Mucosa of stomach (tissue), 1 donor: ENCODE data around the gene IRF4.

Source experiments
- H3K27me3 ChIP-seq: one replicate; pipeline ENCODE4 v1.7.0; 2013; ENCODE audit warnings: mild to moderate bottlenecking, low read length; ENCODE audit not compliant: control insufficient read depth, insufficient read depth
- H3K36me3 ChIP-seq: one replicate; pipeline ENCODE4 v1.7.0; 2013; ENCODE audit warnings: low read length; ENCODE audit not compliant: control insufficient read depth, insufficient read depth
- H3K4me1 ChIP-seq: one replicate; pipeline ENCODE4 v1.7.0; 2013; ENCODE audit warnings: mild to moderate bottlenecking, low read length; ENCODE audit not compliant: control insufficient read depth, insufficient read depth
- H3K4me3 ChIP-seq: one replicate; pipeline ENCODE4 v1.7.0; 2013; ENCODE audit warnings: low read length
- H3K9ac ChIP-seq: one replicate; pipeline ENCODE4 v1.7.0; 2013; ENCODE audit warnings: mild to moderate bottlenecking, low read length, moderate library complexity
- H3K9me3 ChIP-seq: one replicate; pipeline ENCODE4 v1.7.0; 2013; ENCODE audit warnings: mild to moderate bottlenecking, low read length, moderate library complexity; ENCODE audit not compliant: control insufficient read depth
- donor health status: Pancreatic carcinoma.

IRF4 gene

DNA sequence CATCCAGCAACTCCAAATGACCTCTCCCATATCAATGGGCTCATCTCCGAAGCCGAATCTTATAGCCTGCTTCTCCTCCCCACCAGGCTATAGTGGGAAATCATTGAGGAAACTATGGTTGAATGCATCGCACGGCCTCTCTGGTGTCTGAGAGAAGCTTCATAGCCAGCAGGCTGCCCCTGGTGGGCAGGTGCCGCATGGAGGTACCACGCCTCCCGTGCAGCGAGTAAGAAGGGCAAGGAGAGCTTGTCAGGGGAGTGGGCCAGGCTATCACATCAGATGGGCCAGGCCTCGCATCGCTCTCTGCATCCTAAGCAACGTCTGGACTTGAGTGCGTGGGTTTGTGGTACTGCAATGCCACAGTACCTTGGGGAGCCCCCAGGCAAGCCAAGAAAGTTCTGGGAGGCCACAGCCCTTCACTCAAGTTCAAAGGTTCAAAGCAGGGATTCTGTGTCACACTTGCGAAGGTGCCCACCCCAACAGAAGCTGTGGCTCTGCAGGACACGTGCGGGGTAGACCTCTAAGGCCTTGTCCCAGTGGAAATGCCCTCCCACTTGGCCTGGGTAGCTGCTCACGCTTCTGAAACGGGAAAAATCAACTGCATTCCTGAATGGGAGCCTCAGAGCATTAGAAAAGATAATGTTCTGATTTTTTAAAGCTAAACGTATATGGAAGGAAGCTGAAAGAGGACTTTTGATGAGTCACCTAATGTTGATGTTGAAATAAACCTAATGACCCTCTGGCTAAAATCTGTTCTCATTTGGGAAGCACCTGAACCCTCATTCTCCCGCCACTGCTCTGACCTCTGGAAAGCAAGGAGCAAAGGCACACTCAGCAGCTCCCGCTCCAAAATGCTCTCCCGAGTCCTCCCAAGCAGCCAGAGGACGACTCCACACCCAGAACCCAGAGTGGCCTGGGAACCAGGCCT is 8.4 kb upstream of the IRF4 start:
- Histone ChIP-seq H3K4me3 (no peak overlapping the region), H3K4me1 (no peaks in the 10 kb centered on the region), H3K36me3 (no peaks in the 10 kb centered on the region), H3K27me3 (peaks cover 36% of the 10 kb centered on the region), H3K9me3 (no peaks in the 10 kb centered on the region), H3K9ac (no peak overlapping the region)

DNA sequence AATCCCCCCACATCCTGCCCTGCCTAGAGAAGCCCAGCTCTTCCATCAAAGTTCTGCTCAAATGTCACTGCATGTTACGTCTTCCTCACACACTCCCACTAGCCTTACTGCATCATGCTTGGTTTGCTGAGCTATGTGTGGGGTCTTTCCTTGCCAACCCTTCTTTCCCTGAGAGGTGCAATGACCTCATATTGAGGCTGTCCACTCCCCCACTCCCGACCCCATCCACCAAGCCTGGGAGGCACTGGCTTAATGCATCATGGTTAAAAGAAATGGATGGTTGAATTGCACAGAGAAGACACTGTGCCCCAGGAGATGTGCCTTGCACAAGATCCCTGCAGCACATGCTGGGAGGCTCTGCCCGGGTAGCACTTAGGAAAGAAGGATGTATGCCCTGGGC is 7.7 kb upstream of the IRF4 start:
- Histone ChIP-seq H3K9me3 (no peaks in the 10 kb centered on the region), H3K27me3 (peaks cover 42% of the 10 kb centered on the region), H3K4me3 (no peak overlapping the region), H3K4me1 (no peaks in the 10 kb centered on the region), H3K9ac (no peak overlapping the region), H3K36me3 (no peaks in the 10 kb centered on the region)

DNA sequence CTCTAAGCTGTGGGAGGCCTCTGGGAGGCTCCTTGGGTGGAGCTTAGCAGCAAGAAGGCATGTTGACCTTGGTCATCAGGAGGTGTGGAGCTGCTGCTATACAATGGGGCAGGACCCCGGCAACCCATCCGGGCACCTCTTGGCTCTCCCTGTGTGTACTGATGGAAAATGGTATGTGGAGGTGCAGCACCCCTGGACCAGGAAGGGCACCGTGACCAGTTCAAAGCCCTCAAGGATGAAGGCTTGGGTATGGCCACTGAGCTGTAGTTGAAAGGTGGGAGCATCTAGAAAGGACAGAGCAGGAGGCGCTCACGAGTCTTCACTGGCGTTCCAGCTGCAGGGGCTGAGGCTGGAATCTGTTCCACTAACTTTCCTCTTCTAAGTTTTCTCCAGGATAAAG is 6.7 kb upstream of the IRF4 start:
- no peak overlapping the region for H3K9ac ChIP-seq
- H3K27me3 ChIP-seq, result peaks cover 45% of the 10 kb centered on the region
- no peaks in the 10 kb centered on the region for H3K9me3 ChIP-seq
- no peaks in the 10 kb centered on the region for H3K4me1 ChIP-seq
- H3K4me3 ChIP-seq, result no peak overlapping the region
- no peaks in the 10 kb centered on the region for H3K36me3 ChIP-seq

DNA sequence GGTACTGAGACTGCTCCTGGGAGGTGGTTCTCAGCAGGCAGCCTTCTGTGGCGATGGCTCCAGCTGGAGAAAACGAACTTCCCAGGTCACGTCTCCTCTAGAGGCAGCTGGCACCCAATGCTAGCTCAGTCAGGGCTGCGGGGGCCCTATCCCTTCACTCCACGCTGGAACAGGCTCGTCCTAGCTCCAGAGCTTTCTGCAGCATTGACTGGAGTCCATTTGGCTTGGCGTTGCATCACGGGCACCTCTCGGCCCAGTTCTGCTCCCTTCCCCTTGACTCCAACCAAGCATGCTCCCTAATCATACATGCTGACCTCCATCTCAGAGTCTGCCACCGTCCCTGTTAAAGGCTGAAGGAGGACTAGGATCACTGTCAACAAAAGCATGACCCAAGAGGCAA is 5.9 kb upstream of the IRF4 start:
- H3K9ac ChIP-seq, result no peak overlapping the region
- H3K9me3 ChIP-seq, result no peaks in the 10 kb centered on the region

DNA sequence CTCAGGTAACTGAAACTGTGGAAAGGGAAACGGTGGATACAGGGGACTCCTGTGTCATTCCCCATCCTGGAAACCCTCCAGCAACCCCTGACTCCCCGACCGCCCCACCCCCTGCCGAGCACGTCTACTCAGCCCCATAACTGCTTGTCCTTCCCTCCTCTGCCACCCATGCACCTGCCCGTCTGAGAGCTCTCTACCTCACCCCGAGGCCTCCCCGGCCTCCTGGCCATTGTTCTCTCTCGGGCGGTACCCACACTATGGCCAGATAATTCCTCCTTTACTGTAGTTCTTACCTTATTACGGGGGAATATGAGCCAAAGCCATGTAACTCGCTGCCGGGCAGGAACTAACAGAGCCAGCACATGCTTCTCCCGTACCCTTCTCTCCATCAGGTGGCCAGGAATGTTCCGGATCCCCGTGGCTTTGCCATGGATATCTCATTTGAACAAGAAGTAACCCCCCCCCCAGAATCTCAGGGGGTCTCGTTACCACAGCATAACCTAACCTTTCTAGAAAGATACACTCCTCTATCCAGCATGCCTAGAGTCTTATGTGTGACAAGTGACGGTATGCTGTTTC is 4.8 kb upstream of the IRF4 start:
- H3K27me3 ChIP-seq, result peaks cover 56% of the 10 kb centered on the region
- no peaks in the 10 kb centered on the region for H3K9me3 ChIP-seq

More for the DNA sequence above, 5.9 kb upstream of the IRF4 start:
- H3K27me3 ChIP-seq, result peaks cover 45% of the 10 kb centered on the region
- no peak overlapping the region for H3K4me3 ChIP-seq
- no peaks in the 10 kb centered on the region for H3K4me1 ChIP-seq
- no peaks in the 10 kb centered on the region for H3K36me3 ChIP-seq

DNA sequence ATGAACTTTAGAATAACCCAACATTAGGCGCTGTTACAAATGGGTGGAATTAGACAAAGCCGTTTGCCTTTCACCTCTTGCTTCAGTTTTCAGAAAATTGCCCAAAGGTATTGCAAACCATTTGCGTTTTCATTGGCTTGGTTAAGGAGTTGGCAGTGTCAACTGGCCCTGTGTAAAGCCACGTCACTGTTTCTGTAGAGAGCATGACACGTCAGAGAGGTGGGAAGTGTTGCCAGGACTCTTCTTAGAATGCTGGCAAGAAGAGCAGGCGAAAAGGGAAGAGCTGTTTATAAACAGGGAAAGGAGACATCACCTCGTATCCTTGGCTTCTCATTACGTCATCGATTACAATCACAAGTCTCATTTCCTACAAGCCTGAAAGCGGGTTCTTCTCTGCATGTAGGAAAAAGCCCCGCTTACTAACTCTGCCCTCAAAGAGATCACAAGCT is 4.2 kb upstream of the IRF4 start:
- H3K36me3 ChIP-seq, result no peaks in the 10 kb centered on the region
- peaks cover 2% of the 10 kb centered on the region for H3K4me1 ChIP-seq
- no peaks in the 10 kb centered on the region for H3K9me3 ChIP-seq
- H3K27me3 ChIP-seq, result peaks cover 61% of the 10 kb centered on the region
- no peak overlapping the region for H3K9ac ChIP-seq
- no peak overlapping the region for H3K4me3 ChIP-seq

More for the DNA sequence above, 4.8 kb upstream of the IRF4 start:
- Histone ChIP-seq H3K36me3 (no peaks in the 10 kb centered on the region), H3K4me1 (no peaks in the 10 kb centered on the region), H3K9ac (no peak overlapping the region), H3K4me3 (no peak overlapping the region)

DNA sequence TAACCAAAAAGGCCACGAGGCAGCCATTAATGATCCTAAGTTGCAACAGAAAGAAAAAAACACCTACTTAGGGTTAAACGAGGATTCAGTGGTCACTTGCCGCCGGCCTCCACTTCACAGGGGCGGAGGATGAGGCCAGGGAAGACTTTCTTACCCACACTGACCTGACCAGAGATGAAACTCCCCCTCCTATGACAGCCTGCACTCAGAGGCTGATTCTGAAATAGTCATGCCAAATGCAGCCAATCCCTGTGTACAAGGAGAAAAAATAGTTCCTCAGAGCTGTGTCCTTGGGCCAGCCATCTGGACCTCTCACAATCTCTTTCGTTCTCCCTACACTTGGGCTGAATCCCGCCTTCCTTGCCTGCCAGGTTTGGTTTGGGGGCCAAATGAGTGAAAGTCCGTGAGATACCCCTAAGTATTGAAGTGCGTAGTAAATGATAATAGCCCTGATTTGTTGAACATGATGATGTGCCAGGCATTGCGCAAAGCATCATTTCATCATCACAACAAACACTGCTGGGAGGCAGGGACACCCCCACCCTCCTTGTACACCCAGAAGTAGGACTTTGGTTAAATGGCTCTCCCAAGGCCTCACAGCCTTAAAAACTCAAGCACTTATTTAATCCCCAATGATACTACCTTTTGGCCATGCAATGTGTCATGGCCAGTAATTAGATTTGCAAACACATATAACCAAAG is 3.2 kb upstream of the IRF4 start:
- peaks cover 66% of the 10 kb centered on the region for H3K27me3 ChIP-seq
- H3K9ac ChIP-seq, result no peak overlapping the region
- H3K9me3 ChIP-seq, result no peaks in the 10 kb centered on the region
- peaks cover 3% of the 10 kb centered on the region for H3K4me1 ChIP-seq
- no peaks in the 10 kb centered on the region for H3K36me3 ChIP-seq
- H3K4me3 ChIP-seq, result no peak overlapping the region

DNA sequence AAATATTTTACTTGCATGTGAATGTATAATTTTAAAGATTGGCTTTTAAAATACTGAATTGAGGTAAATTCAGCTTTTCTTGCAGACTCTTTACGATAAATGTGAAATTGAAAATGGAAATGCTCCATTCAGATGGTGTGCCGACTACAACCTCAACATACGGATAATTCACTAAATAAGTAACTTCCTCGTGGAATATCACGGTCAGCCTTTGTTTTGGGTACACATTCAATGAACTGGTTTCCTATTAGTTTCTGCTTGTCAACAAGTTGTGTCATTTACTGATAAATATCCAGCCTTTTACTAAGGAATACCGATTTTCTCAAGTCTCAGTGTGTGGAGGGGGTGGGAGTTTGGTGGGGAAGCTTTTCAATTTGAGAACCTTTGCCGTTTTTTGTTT is 2.4 kb upstream of the IRF4 start:
- Histone ChIP-seq H3K27me3 (peaks cover 69% of the 10 kb centered on the region), H3K36me3 (no peaks in the 10 kb centered on the region), H3K9me3 (no peaks in the 10 kb centered on the region)

DNA sequence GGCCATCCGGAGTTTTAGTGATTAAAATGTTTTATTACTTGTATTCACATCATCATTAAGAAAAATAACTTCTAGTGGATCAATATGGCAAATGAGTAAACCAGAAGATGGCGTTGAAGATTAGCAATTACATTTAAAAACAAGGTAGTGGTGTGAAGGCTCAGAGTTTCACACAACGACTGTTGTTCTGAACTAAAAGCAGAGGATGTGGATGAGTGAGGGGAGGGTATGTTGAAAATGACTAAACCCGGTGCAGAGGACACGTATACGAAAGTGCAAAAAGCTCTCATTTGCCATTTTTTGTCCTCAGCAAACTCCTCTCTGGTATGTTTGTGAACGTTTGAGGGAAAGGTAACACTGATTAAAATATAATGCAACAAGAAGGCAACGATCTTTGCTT is 1.9 kb upstream of the IRF4 start:
- peaks cover 3% of the 10 kb centered on the region for H3K4me1 ChIP-seq
- no peak overlapping the region for H3K9ac ChIP-seq
- no peak overlapping the region for H3K4me3 ChIP-seq
- H3K27me3 ChIP-seq, result peaks cover 69% of the 10 kb centered on the region
- no peaks in the 10 kb centered on the region for H3K9me3 ChIP-seq
- H3K36me3 ChIP-seq, result no peaks in the 10 kb centered on the region

More for the DNA sequence above, 2.4 kb upstream of the IRF4 start:
- Histone ChIP-seq H3K4me3 (no peak overlapping the region), H3K9ac (no peak overlapping the region), H3K4me1 (peaks cover 3% of the 10 kb centered on the region)

DNA sequence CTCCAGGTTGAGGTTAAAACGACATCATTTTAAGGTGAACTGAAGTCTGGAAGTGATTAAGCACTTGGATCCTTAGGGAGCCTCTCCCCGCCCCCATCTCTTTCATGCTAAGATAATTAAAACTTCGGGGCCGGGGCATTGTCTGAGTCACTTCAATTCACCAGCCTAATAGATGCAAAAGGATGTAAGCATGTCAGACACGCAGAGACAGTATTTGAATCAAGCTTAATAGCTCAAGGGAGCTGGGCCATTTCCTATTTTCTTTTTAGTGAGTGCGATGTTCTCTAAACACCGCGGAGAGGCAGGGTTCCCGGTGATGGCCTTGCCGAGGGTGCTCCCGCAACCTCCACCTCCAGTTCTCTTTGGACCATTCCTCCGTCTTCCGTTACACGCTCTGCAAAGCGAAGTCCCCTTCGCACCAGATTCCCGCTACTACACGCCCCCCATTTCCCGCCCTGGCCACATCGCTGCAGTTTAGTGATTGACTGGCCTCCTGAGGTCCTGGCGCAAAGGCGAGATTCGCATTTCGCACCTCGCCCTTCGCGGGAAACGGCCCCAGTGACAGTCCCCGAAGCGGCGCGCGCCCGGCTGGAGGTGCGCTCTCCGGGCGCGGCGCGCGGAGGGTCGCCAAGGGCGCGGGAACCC is 516 bp upstream of the IRF4 start:
- H3K36me3 ChIP-seq, result no peaks in the 10 kb centered on the region
- H3K4me1 ChIP-seq, result peaks cover 3% of the 10 kb centered on the region
- H3K4me3 ChIP-seq, result no peak overlapping the region
- no peaks in the 10 kb centered on the region for H3K9me3 ChIP-seq
- peaks cover 78% of the 10 kb centered on the region for H3K27me3 ChIP-seq
- no peak overlapping the region for H3K9ac ChIP-seq

DNA sequence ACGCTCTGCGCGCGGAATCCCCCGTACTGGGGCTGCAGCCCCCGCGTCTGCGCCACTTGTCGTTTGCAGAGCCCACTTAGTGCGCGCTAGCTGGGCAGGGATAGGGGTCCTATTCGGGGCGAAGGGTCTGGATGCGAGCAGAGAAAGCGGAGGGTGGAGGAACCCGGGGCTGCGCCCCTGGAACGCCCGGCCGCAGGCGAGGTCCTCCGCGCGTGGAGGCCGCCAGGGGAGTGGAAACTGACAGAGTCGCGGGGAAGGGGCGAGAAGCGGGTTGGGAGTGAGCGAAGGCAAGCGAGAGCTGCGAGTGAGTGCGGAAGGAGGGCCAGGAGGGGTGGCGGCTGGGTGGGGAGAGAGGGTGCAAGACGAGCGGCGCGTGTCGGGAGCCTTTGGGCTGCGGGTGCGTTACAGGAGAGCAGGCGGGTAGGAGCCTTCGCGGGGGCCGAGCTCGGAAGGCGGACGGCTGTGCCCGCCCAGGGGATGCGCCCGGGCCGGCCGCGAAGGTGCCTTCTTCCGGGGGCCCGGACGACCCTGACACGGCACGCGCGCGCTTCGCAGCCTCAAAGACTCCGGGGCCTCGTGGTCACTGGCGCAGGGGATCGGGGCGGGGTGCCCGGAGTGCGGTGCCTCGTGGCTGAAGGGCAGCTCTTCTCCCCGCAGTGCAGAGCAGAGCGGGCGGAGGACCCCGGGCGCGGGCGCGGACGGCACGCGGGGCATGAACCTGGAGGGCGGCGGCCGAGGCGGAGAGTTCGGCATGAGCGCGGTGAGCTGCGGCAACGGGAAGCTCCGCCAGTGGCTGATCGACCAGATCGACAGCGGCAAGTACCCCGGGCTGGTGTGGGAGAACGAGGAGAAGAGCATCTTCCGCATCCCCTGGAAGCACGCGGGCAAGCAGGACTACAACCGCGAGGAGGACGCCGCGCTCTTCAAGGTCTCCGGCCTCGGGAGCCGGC is 1.2 kb downstream of the IRF4 start:
- H3K9ac ChIP-seq, result no peak overlapping the region
- H3K27me3 ChIP-seq, result peaks cover 82% of the 10 kb centered on the region
- no peaks in the 10 kb centered on the region for H3K36me3 ChIP-seq
- no peaks in the 10 kb centered on the region for H3K9me3 ChIP-seq
- no peak overlapping the region for H3K4me3 ChIP-seq
- peaks cover 3% of the 10 kb centered on the region for H3K4me1 ChIP-seq
